Smooth muscle cell (in vitro differentiated cells): ENCODE measurements around the gene RRP12. TPM values are rescaled to one million over a fixed set of nuclear protein-coding genes. Genes with fewer than 3 reads are reported as not detected.
"Not testable (repeated sequence)": the region's sequence is repeated elsewhere in the genome, so short reads cannot be mapped to it uniquely, and the experiment has no call there.

ENCODE experiments used
- DNase-seq: peaks from one replicate; lab custom pipeline; 2025; ENCODE audit not compliant: unreplicated experiment; lab: John Stamatoyannopoulos, UW
- H2AFZ ChIP-seq: fragments of 200-600 bp; sonication (generic); 2 replicates; pipeline ENCODE4 v1.6.0; 2016; ENCODE audit warnings: antibody characterized with exemption, low read depth, mild to moderate bottlenecking
- H3F3A ChIP-seq: fragments of 200-600 bp; sonication (generic); 2 replicates; pipeline ENCODE4 v1.6.0; 2017; ENCODE audit warnings: antibody characterized with exemption, low read depth
- H3K27ac ChIP-seq: fragments of 200-600 bp; sonication (generic); 2 replicates; pipeline ENCODE4 v1.5.1; 2016; ENCODE audit warnings: low read depth, mild to moderate bottlenecking
- H3K27me3 ChIP-seq: fragments of 200-600 bp; sonication (generic); 2 replicates; pipeline ENCODE4 v1.6.1; 2016; ENCODE audit warnings: low read depth, mild to moderate bottlenecking
- H3K36me3 ChIP-seq: fragments of 200-600 bp; sonication (generic); 2 replicates; pipeline ENCODE4 v1.5.1; 2016; ENCODE audit warnings: low read depth
- H3K4me1 ChIP-seq: fragments of 200-600 bp; sonication (generic); 2 replicates; pipeline ENCODE4 v1.5.1; 2016; ENCODE audit warnings: low read depth
- H3K4me2 ChIP-seq: fragments of 200-600 bp; sonication (generic); 2 replicates; pipeline ENCODE4 v1.6.0; 2016; ENCODE audit warnings: mild to moderate bottlenecking
- H3K4me3 ChIP-seq: fragments of 200-600 bp; sonication (generic); 2 replicates; pipeline ENCODE4 v1.5.1; 2016; ENCODE audit warnings: mild to moderate bottlenecking
- H3K79me2 ChIP-seq: fragments of 200-600 bp; sonication (generic); 2 replicates; pipeline ENCODE4 v1.6.0; 2016; ENCODE audit warnings: low read depth, mild to moderate bottlenecking
- H3K9ac ChIP-seq: fragments of 200-600 bp; sonication (generic); 2 replicates; pipeline ENCODE4 v1.6.0; 2016; ENCODE audit warnings: low read depth
- H3K9me3 ChIP-seq: fragments of 200-600 bp; sonication (generic); replicated peaks from 2 replicates; pipeline ENCODE4 v1.5.1; 2016; ENCODE audit warnings: low read depth
- H4K20me1 ChIP-seq: fragments of 200-600 bp; sonication (generic); 2 replicates; pipeline ENCODE4 v1.6.0; 2016; ENCODE audit warnings: low read depth
- WGBS: methylation state at CpG from one replicate; pipeline ENCODE4 v1.1.7; 2016; ENCODE audit warnings: low lambda C conversion rate; 5-methylcytosine and 5-hydroxymethylcytosine counted together
- polyA plus RNA-seq: library from polyadenylated mRNA; unstranded; fragments of >200 nt; fragmentation: Nextera tagmentation; extraction: Ambion mirVana; gene quantifications from 2 replicates; pipeline ENCODE4 v1.2.1, GENCODE V29; 2016
- total RNA-seq: library from RNA; depleted of rRNA; stranded (reverse); fragments of >200 nt; gene quantifications from 2 replicates; pipeline ENCODE4 v1.2.3, GENCODE V29; 2014
- TF ChIP-seq, protein P1 (sequence below): fragments of 200-600 bp; sonication (generic); IDR thresholded peaks from 2 replicates; pipeline ENCODE4 v1.5.1; 2017; ENCODE audit warnings: borderline replicate concordance, mild to moderate bottlenecking, antibody characterized with exemption; ENCODE audit not compliant: insufficient read depth, poor library complexity, severe bottlenecking

Gene RRP12
- total and polyA plus RNA-seq, 2 experiments from 2014 or later, result 14.1 to 18.8 TPM

DNA sequence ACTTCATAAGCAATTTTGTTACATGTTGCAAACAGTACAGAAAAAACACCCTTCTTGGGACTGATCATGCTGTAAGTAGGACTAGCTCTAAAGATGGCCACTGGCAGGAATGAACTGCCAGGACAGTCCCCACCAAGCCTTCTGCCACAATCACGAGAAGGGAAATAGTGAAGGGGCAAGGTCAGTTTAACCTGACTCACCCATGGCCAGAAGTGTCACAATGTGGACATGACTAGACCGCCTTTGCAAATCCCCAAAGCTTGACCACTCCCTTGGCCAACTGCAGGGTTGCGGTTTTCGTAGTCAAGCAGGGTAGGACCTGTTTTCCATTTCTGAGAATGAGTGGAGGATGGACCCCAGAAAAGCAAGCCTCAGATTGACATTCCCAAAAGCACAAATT, 47.2 kb downstream of the RRP12 start:
- no peak overlapping the region for H3K4me3 ChIP-seq
- no peaks in the 10 kb centered on the region for H3K9me3 ChIP-seq
- no peaks in the 10 kb centered on the region for H3K4me1 ChIP-seq
- 96% methylated on average over 4 of the region's 4 CpGs for WGBS
- TF ChIP-seq, protein P1, sequence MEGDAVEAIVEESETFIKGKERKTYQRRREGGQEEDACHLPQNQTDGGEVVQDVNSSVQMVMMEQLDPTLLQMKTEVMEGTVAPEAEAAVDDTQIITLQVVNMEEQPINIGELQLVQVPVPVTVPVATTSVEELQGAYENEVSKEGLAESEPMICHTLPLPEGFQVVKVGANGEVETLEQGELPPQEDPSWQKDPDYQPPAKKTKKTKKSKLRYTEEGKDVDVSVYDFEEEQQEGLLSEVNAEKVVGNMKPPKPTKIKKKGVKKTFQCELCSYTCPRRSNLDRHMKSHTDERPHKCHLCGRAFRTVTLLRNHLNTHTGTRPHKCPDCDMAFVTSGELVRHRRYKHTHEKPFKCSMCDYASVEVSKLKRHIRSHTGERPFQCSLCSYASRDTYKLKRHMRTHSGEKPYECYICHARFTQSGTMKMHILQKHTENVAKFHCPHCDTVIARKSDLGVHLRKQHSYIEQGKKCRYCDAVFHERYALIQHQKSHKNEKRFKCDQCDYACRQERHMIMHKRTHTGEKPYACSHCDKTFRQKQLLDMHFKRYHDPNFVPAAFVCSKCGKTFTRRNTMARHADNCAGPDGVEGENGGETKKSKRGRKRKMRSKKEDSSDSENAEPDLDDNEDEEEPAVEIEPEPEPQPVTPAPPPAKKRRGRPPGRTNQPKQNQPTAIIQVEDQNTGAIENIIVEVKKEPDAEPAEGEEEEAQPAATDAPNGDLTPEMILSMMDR, result no peak
- no peak overlapping the region for H2AFZ ChIP-seq
- no peak overlapping the region for H3K27ac ChIP-seq
- H3K36me3 ChIP-seq, result no peaks in the 10 kb centered on the region
- no peak for DNase-seq
- H3K9ac ChIP-seq, result no peak overlapping the region
- no peaks in the 10 kb centered on the region for H4K20me1 ChIP-seq
- no peaks in the 10 kb centered on the region for H3K27me3 ChIP-seq
- no peak overlapping the region for H3K4me2 ChIP-seq
- no peaks in the 10 kb centered on the region for H3F3A ChIP-seq
- no peaks in the 10 kb centered on the region for H3K79me2 ChIP-seq

DNA sequence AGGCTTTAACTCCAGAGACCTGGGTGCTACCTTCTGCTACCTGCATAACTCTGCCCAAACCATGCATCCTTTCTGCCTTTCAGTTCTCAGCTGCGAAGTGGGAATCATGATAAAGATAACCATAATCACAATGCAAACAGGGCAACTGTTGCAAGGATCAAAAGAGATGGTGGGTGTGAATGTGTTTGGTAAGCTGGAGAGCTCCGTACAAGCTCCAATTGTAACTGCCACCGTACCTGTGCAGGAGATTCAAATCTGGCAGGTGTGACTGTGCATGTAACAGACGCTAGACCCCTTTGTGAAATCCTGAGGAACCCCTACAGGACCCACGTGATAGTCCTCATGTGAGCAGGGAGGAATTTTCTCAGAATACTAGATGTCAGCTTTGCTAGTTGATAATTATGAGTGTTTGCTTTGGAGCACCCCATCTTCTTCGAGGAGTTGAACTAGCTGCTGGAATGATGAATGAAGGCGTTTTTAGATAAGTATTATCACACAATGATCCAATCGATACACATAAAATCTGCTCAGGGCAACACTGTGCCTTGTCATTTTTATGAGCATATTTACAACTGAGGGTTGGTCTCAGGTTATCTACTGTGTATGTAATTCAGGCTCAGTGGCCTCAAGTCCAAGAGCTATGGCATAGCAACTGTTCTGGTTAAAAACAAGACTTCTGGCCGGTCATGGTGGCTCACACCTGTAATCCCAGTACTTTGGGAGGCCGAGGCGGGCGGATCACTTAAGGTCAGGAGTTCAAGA, 51.2 kb downstream of the RRP12 start:
- no peaks in the 10 kb centered on the region for H3K4me1 ChIP-seq
- no peak overlapping the region for H2AFZ ChIP-seq
- no peaks in the 10 kb centered on the region for H3K9me3 ChIP-seq
- TF ChIP-seq, protein P1, result no peak
- H3K27ac ChIP-seq, result no peak overlapping the region
- DNase-seq, result no peak
- no peaks in the 10 kb centered on the region for H3K36me3 ChIP-seq
- no peaks in the 10 kb centered on the region for H3K79me2 ChIP-seq
- no peaks in the 10 kb centered on the region for H3F3A ChIP-seq
- H4K20me1 ChIP-seq, result no peaks in the 10 kb centered on the region
- no peak overlapping the region for H3K9ac ChIP-seq
- H3K4me2 ChIP-seq, result no peak overlapping the region
- H3K4me3 ChIP-seq, result no peak overlapping the region
- 93% methylated on average over 12 of the region's 12 CpGs for WGBS
- no peaks in the 10 kb centered on the region for H3K27me3 ChIP-seq

DNA sequence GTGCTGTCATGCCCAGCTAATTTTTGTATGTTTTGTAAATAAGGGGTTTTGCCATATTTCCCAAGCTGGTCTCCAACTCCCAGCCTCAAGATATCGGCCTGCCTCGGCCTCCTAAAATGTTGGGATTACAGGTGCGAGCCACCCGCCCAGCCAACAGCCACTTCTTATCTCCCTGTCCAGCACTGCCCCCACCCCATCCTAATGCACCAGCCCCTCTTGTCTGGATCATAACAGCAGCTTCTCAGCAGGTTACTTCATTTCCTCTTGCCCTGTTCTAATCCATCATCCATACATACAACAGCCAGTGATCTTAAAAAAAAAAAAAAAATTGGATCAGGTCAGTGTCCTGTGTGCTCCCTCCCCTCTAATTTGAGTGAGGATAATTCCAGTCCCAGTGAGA, 53.8 kb downstream of the RRP12 start:
- H3K36me3 ChIP-seq, result no peaks in the 10 kb centered on the region
- no peak overlapping the region for H3K4me2 ChIP-seq
- no peaks in the 10 kb centered on the region for H3K27me3 ChIP-seq
- WGBS, result 93% methylated on average over 4 of the region's 4 CpGs
- no peak overlapping the region for H3K4me3 ChIP-seq
- H4K20me1 ChIP-seq, result no peaks in the 10 kb centered on the region
- H2AFZ ChIP-seq, result no peak overlapping the region
- H3K79me2 ChIP-seq, result no peaks in the 10 kb centered on the region
- TF ChIP-seq, protein P1, result no peak
- H3K9ac ChIP-seq, result no peak overlapping the region
- H3K4me1 ChIP-seq, result no peaks in the 10 kb centered on the region
- no peaks in the 10 kb centered on the region for H3F3A ChIP-seq
- no peak for DNase-seq
- H3K27ac ChIP-seq, result no peak overlapping the region
- H3K9me3 ChIP-seq, result no peaks in the 10 kb centered on the region

DNA sequence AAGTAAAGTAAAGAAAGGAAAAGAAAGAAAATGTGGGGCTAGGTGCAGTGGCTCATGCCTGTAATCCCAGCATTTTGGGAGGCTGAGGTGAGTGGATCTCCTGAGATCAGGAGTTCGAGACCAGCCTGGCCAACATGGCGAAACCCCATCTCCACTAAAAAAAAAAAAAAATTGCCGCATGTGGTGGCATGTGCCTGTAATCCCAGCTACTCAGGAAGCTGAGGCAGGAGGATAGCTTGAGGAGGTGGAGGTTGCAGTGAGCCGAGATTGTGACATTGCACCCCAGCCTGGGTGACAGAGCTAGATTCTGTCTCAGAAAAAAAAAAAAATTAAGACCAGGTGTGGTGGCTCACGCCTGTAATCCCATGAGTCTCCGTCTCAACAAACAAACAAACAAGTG, 57.5 kb downstream of the RRP12 start:
- 97% methylated on average over 6 of the region's 6 CpGs for WGBS
- not testable (repeated sequence) for H3K9me3 ChIP-seq, H3K4me3 ChIP-seq, H3K79me2 ChIP-seq, DNase-seq, H4K20me1 ChIP-seq, H3K27ac ChIP-seq, H2AFZ ChIP-seq, H3F3A ChIP-seq, H3K27me3 ChIP-seq, H3K36me3 ChIP-seq, H3K9ac ChIP-seq, H3K4me2 ChIP-seq, H3K4me1 ChIP-seq
